SK-N-MC (cell line): ENCODE results near the gene FAXC.

Source experiments
- EZH2 ChIP-seq: fragments of 200-600 bp; sonication (generic); IDR thresholded peaks from one replicate; pipeline ENCODE4 v1.6.1; 2017; ENCODE audit warnings: antibody characterized with exemption
- POLR2AphosphoS5 ChIP-seq: IDR thresholded peaks from 2 replicates; pipeline ENCODE4 v1.6.1; 2012; ENCODE audit warnings: mild to moderate bottlenecking, low read depth, low read length, borderline replicate concordance

GRCh38 chr6:99288668-99289067, 60.8 kb downstream of the FAXC start:
- no peak for TF ChIP-seq EZH2
- TF ChIP-seq POLR2AphosphoS5 = no peak
